ENCODE measurements around the gene TADA3. TPM values are rescaled to one million over a fixed set of nuclear protein-coding genes. Genes with fewer than 3 reads are reported as not detected.
A peak's percentile ranks its signal among the peaks of the same experiment; 100 is the strongest.

The TADA3 gene
- total and polyA plus RNA-seq, 9 of the 15 experiments (the other 6 are each of a cell fraction or from before 2014, with no cell fraction given) = 4.1 to 110 (median 74.8) TPM

GRCh38 chr3:9793161-9793781 lies 998 bp upstream of the TADA3 start (continued):
- no peak for TF ChIP-seq THAP12 (CRISPR knock-in tag; IDR thresholded peaks at IDR 0.05)
- TF ChIP-seq ETV1 (tag; conservative IDR thresholded peaks at IDR 0.05; ENCODE audit: low read depth) = no peak
- TF ChIP-seq NR2F6 (CRISPR knock-in tag; IDR thresholded peaks at IDR 0.05) = 0 out of 2 replicates have a peak, but pooled peaks have one; percentile 51
- TF ChIP-seq RBM39 (optimal IDR thresholded peaks at IDR 0.05; ENCODE audit: low read depth, low read length) = no peak
- TF ChIP-seq ZNF436 (CRISPR knock-in tag; IDR thresholded peaks at IDR 0.05) = no peak
- no peak for TF ChIP-seq HMG20B (CRISPR knock-in tag; IDR thresholded peaks at IDR 0.05)
- no peak for TF ChIP-seq ZNF77 (CRISPR knock-in tag; IDR thresholded peaks at IDR 0.05)
- TF ChIP-seq HNRNPUL1 (IDR thresholded peaks at IDR 0.05; ENCODE audit: low read length) = peak; percentile 75; the same call in 1 of the 2 replicates
- no peak; the same call in 1 of the 2 replicates for TF ChIP-seq CGGBP1 (CRISPR knock-in tag; IDR thresholded peaks at IDR 0.05)
- no peak for TF ChIP-seq LARP7 (IDR thresholded peaks at IDR 0.05)
- no peak for TF ChIP-seq NELFE (IDR thresholded peaks at IDR 0.05; ENCODE audit: insufficient read depth, insufficient read length)
- TF ChIP-seq SRSF3 (IDR thresholded peaks at IDR 0.05; ENCODE audit: insufficient read depth, low read length) = no peak
- TF ChIP-seq NR2C1 (IDR thresholded peaks at IDR 0.05) = no peak
- TF ChIP-seq NR2C1 (tag; IDR thresholded peaks at IDR 0.05) = peak; percentile 54; the same call in 1 of the 2 replicates
- TF ChIP-seq SOX6 (IDR thresholded peaks at IDR 0.05) = no peak
- no peak for TF ChIP-seq SIX5 (IDR thresholded peaks at IDR 0.05; ENCODE audit: borderline replicate concordance in 1 of 2, insufficient read depth in 1 of 2, low read depth in 1 of 2, low read length in 2 of 2)
- TF ChIP-seq PHF21A (IDR thresholded peaks at IDR 0.05; ENCODE audit: borderline replicate concordance, low read depth) = no peak
- TF ChIP-seq ZNF140 (CRISPR knock-in tag; IDR thresholded peaks at IDR 0.05) = no peak
- TF ChIP-seq BRD4 (IDR thresholded peaks at IDR 0.05) = peak; percentile 95

Measured in K562 (cell line).